NOMO-1 treated with dmso at 0.1 percent for 144 hours (cell line): ENCODE measurements around the gene POLR3B.

Source experiments
- DNase-seq: peaks from one replicate; lab custom pipeline; 2025; ENCODE audit not compliant: unreplicated experiment; lab: John Stamatoyannopoulos, UW

POLR3B gene

DNA sequence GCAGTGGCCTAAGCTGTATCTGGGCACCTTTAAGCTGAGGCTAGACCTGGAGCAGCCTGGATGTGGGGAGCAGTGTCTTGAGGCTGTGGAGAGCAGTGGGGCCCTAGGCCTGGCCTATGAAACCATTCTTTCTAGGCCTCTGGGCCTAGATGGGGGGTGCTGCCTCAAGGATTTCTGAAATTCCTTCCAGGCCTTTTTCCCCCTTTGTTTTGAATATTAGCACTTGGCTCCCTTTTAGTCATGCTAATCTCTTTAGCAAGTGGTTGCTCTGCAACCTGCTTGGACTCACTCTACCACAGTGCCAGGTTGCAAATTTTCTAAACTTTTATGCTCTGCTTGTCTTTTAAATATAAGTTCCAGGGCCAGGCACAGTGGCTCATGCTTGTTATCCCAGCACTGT lies 183.7 kb downstream of the POLR3B start:
- DNase-seq = no peak

DNA sequence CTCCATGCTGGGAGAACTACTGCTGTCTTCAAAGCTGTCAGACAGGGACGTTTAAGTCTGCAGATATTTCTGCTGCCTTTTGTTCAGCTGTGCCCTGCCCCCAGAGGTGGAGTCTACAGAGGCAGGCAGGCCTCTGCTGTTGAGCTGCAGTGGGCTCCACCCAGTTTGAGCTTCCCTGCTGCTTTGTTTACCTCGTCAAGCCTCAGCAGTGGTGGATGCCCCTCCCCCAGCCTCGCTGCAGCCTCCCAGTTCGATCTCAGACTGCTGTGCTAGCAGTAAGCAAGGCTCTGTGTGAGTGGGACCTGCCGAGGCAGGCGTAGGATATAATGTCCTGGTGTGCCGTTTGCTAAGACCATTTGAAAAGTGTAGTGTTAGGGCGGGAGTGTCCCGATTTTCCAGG lies 193.9 kb downstream of the POLR3B start:
- no peak for DNase-seq

DNA sequence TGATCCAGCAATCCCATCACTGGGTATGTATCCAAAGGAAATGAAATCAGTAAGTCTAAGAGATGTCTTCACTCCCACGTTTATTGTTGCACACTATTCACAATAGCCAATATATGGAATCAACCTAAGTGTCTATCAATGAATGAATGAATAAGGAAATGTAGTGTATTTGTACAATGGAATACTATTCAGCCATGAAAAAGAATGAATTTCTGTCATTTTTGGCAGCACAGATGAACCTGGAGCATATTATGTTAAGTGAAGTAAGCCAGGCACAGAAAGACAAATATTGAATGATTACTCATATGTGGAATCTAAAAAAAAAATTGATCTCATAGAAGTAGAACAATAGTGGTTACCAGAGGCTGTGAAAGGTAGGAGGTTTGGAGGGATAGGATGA lies 194.7 kb downstream of the POLR3B start:
- no peak for DNase-seq
